Kidney (tissue), 14 donors: ENCODE data around the gene POLR1F. TPM values are rescaled to one million over a fixed set of nuclear protein-coding genes. Genes with fewer than 3 reads are reported as not detected.

ENCODE experiments used
- DNase-seq, 5 donors: peaks; one replicate each; pipeline ENCODE4 v3.0.0-alpha.2; 2013 to 2020
- FAIRE-seq: peaks from 2 replicates; lab custom pipeline; 2012; peaks lifted over from hg19 to GRCh38; lab: Jason Lieb, UNC
- H3K27ac ChIP-seq, 2 donors: one replicate each; pipeline ENCODE4 v1.7.0; 2013; ENCODE audit warnings: low read depth in 2 of 2, low read length in 2 of 2, inconsistent platforms in 1 of 2
- H3K27me3 ChIP-seq: one replicate; pipeline ENCODE4 v1.7.1; 2013; ENCODE audit warnings: low read length, inconsistent platforms; ENCODE audit not compliant: control insufficient read depth, insufficient read depth
- H3K36me3 ChIP-seq, 3 donors: one replicate each; pipeline versions ENCODE4 v1.7.0 to v1.7.1; 2013; ENCODE audit warnings: low read length in 3 of 3, control low read depth in 1 of 3, inconsistent platforms in 1 of 3; ENCODE audit not compliant: insufficient read depth in 3 of 3, control insufficient read depth in 2 of 3
- H3K4me1 ChIP-seq, 3 donors: one replicate each; pipeline versions ENCODE4 v1.7.0 to v1.7.1; 2013; ENCODE audit warnings: low read length in 3 of 3, inconsistent platforms in 1 of 3, low read depth in 1 of 3; ENCODE audit not compliant: control insufficient read depth in 2 of 3, insufficient read depth in 2 of 3
- H3K4me3 ChIP-seq, 3 donors: one replicate each; pipeline versions ENCODE4 v1.7.0 to v1.8.1; 2013; ENCODE audit warnings: low read length in 3 of 3, control low read depth in 1 of 3, inconsistent platforms in 1 of 3
- H3K9ac ChIP-seq, 3 donors: one replicate each; pipeline versions ENCODE4 v1.7.0 to v1.7.1; 2013; ENCODE audit warnings: low read length in 3 of 3, control low read depth in 1 of 3, inconsistent platforms in 1 of 3
- H3K9me3 ChIP-seq, 3 donors: one replicate each; pipeline versions ENCODE4 v1.7.0 to v1.7.1; 2013; ENCODE audit warnings: low read length in 3 of 3, control low read depth in 1 of 3, inconsistent platforms in 1 of 3; ENCODE audit not compliant: control insufficient read depth in 2 of 3, insufficient read depth in 1 of 3
- CTCF ChIP-seq: IDR thresholded peaks from 3 replicates; pipeline ENCODE4 v1.5.1; 2012; ENCODE audit warnings: mild to moderate bottlenecking, moderate library complexity, borderline replicate concordance; ENCODE audit not compliant: insufficient read depth; ENCODE audit errors: extremely low read depth
- intact Hi-C: fragments of 100-400 bp; cut with DNase I; formaldehyde crosslinking; loops from one replicate; pipeline ENCODE4 v1.11.1; 2022
- microRNA-seq: library from miRNA; unstranded; fragments of <30 nt; microRNA quantifications from one replicate; pipeline ENCODE4 v1.2.0, GENCODE V29; 2020
- polyA plus RNA-seq: library from polyadenylated mRNA; stranded (reverse); fragments of 350-450 nt; fragmentation: Illumina TruSeq; extraction: RNeasy Lipid Tissue Mini Kit (QIAGEN cat#74804); gene quantifications from one replicate; pipeline ENCODE4 v1.2.3, GENCODE V29; 2014; ENCODE audit warnings: low read depth, low replicate concordance; ENCODE audit not compliant: insufficient read depth
- total RNA-seq: library from RNA; stranded (reverse); fragmentation: NEBNext Ultra II Directional; extraction: Animal tissue kit (Norgen Biotek cat#: 25700); gene quantifications from one replicate; pipeline ENCODE4 v1.2.1, GENCODE V29; 2021
- donor health status: control.
- donor health status: control.
- donor health status: control.
- donor health status: control.
- donor health status: control.
- donor health status: DM: yes; HTN: yes; CAD: no.
- donor health status: Normal renal cell carcinoma (clear cell type).

Gene POLR1F
- total and polyA plus RNA-seq, 2 donors from 2014 or later: 5.3 to 13.3 TPM

- H3K27me3 ChIP-seq: no peaks in the 10 kb centered on the region
- peaks cover 0 to 4% (median 0%) of the 10 kb centered on the region in 3 donors for H3K9me3 ChIP-seq
- intact Hi-C loops: no loop called here
- no peak for DNase-seq
- H3K4me1 ChIP-seq: no peaks in the 10 kb centered on the region
- no peak overlapping the region for H3K4me3 ChIP-seq
- no peaks in the 10 kb centered on the region for H3K36me3 ChIP-seq
- no peak overlapping the region for H3K9ac ChIP-seq
- FAIRE-seq: no peak
- TF ChIP-seq CTCF: no peak
- H3K27ac ChIP-seq: no peak overlapping the region
These were observed 60.0 kb downstream of the POLR1F start for GRCh38 chr7:19648791-19649190.

Small RNA genes lying within 50 kb of the gene (microRNA-seq; reads per million reads assigned to microRNA genes)
- gene MIR3146: not detected

Other genes with a start within 250 kb of the POLR1F start
- 0.06 TPM for gene TMEM196, start 64.6 kb upstream of the POLR1F start, total RNA-seq
- gene TMEM196, start 64.6 kb upstream of the POLR1F start, polyA plus RNA-seq: not detected